H9 (cell line): ENCODE measurements around the gene MUC4. TPM values are rescaled to one million over a fixed set of nuclear protein-coding genes. Genes with fewer than 3 reads are reported as not detected.

Source experiments
- DNase-seq: peaks from one replicate; pipeline ENCODE4 v3.0.0-alpha.2; 2017
- H2AFZ ChIP-seq: one replicate; pipeline ENCODE4 v1.6.1; 2013; ENCODE audit warnings: mild to moderate bottlenecking, low read length, control low read depth, moderate library complexity
- H2AK5ac ChIP-seq: 2 replicates; pipeline ENCODE4 v1.6.1; 2013; ENCODE audit warnings: low read length, control low read depth, mixed read lengths; ENCODE audit not compliant: insufficient read length
- H2BK120ac ChIP-seq: one replicate; pipeline ENCODE4 v1.6.1; 2013; ENCODE audit warnings: low read depth, mild to moderate bottlenecking, low read length, control low read depth, inconsistent platforms; ENCODE audit not compliant: poor library complexity, severe bottlenecking
- H2BK12ac ChIP-seq: 2 replicates; pipeline ENCODE4 v1.6.1; 2013; ENCODE audit warnings: low read length, control low read depth, mixed read lengths, low read depth; ENCODE audit not compliant: insufficient read length
- H2BK15ac ChIP-seq: 2 replicates; pipeline ENCODE4 v1.6.1; 2013; ENCODE audit warnings: low read depth, low read length, control low read depth
- H2BK20ac ChIP-seq: one replicate; pipeline ENCODE4 v1.6.1; 2013; ENCODE audit warnings: low read depth, mild to moderate bottlenecking, low read length, control low read depth, inconsistent platforms; ENCODE audit not compliant: poor library complexity, severe bottlenecking
- H2BK5ac ChIP-seq: 2 replicates; pipeline ENCODE4 v1.6.1; 2013; ENCODE audit warnings: low read length, control low read depth, mixed read lengths; ENCODE audit not compliant: insufficient read length
- H3K14ac ChIP-seq: 2 replicates; pipeline ENCODE4 v1.6.1; 2013; ENCODE audit warnings: low read length, control low read depth; ENCODE audit not compliant: insufficient read depth
- H3K18ac ChIP-seq: 2 replicates; pipeline ENCODE4 v1.6.1; 2013; ENCODE audit warnings: low read depth, mild to moderate bottlenecking, mixed read lengths, low read length, control low read depth; ENCODE audit not compliant: insufficient read length
- H3K23ac ChIP-seq: 2 replicates; pipeline ENCODE4 v1.6.1; 2013; ENCODE audit warnings: low read length, control low read depth, mixed read lengths, low read depth; ENCODE audit not compliant: insufficient read length
- H3K23me2 ChIP-seq: 2 replicates; pipeline ENCODE4 v1.6.1; 2013; ENCODE audit warnings: low read depth, mild to moderate bottlenecking, mixed read lengths, low read length, control low read depth; ENCODE audit not compliant: insufficient read length, poor library complexity, severe bottlenecking
- H3K27ac ChIP-seq: 2 replicates; pipeline ENCODE4 v1.5.1; 2013; ENCODE audit warnings: low read length, control low read depth, mixed read lengths, low read depth; ENCODE audit not compliant: insufficient read length
- H3K27me3 ChIP-seq: 2 replicates; pipeline ENCODE4 v1.6.1; 2013; ENCODE audit warnings: low read length, control low read depth, inconsistent platforms; ENCODE audit not compliant: insufficient read depth
- H3K4ac ChIP-seq: 2 replicates; pipeline ENCODE4 v1.6.1; 2013; ENCODE audit warnings: low read depth, mild to moderate bottlenecking, control low read depth, inconsistent platforms, low read length, moderate library complexity
- H3K4me1 ChIP-seq: 2 replicates; pipeline ENCODE4 v1.6.1; 2013; ENCODE audit warnings: low read length, control low read depth, inconsistent platforms; ENCODE audit not compliant: insufficient read depth
- H3K4me2 ChIP-seq: 2 replicates; pipeline ENCODE4 v1.6.1; 2013; ENCODE audit warnings: low read length, control low read depth, mixed read lengths; ENCODE audit not compliant: insufficient read length, insufficient read depth
- H3K56ac ChIP-seq: 2 replicates; pipeline ENCODE4 v1.6.1; 2013; ENCODE audit warnings: low read depth, mild to moderate bottlenecking, mixed read lengths, low read length, control low read depth; ENCODE audit not compliant: insufficient read length
- H3K79me1 ChIP-seq: 2 replicates; pipeline ENCODE4 v1.6.1; 2013; ENCODE audit warnings: low read depth, mild to moderate bottlenecking, moderate library complexity, low read length, control low read depth, inconsistent platforms; ENCODE audit not compliant: insufficient read depth, poor library complexity, severe bottlenecking
- H3K79me2 ChIP-seq: 2 replicates; pipeline ENCODE4 v1.6.1; 2013; ENCODE audit warnings: low read length, control low read depth, inconsistent platforms; ENCODE audit not compliant: insufficient read depth
- H3K9ac ChIP-seq: 2 replicates; pipeline ENCODE4 v1.6.1; 2013; ENCODE audit warnings: low read length, control low read depth, mixed read lengths; ENCODE audit not compliant: insufficient read length; ENCODE audit errors: extremely low read depth
- H3K9me3 ChIP-seq: one replicate; pipeline ENCODE4 v1.6.1; 2013; ENCODE audit warnings: low read depth, low read length, inconsistent platforms; ENCODE audit not compliant: control insufficient read depth
- H3T11ph ChIP-seq: one replicate; pipeline ENCODE4 v1.6.1; 2013; ENCODE audit warnings: mild to moderate bottlenecking, low read length, control low read depth, inconsistent platforms
- H4K20me1 ChIP-seq: one replicate; pipeline ENCODE4 v1.6.1; 2013; ENCODE audit not compliant: control insufficient read depth, insufficient read length, insufficient read depth
- H4K5ac ChIP-seq: 2 replicates; pipeline ENCODE4 v1.6.1; 2013; ENCODE audit warnings: low read depth, mild to moderate bottlenecking, mixed read lengths, low read length, control low read depth; ENCODE audit not compliant: insufficient read length
- H4K8ac ChIP-seq: replicated peaks from 2 replicates; pipeline ENCODE4 v1.6.1; 2013; ENCODE audit warnings: low read length, control low read depth, mixed read lengths, low read depth; ENCODE audit not compliant: insufficient read length
- H4K91ac ChIP-seq: 2 replicates; pipeline ENCODE4 v1.6.1; 2013; ENCODE audit warnings: low read depth, mild to moderate bottlenecking, moderate library complexity, mixed read lengths, low read length, control low read depth; ENCODE audit not compliant: insufficient read length
- H3K27ac Mint-ChIP-seq, 3 experiments: 2 replicates in 2 of 3; 3 replicates in 1 of 3; pipeline ENCODE4 v1.8.0; 2020 to 2021; ENCODE audit warnings: mixed read lengths in 3 of 3, mild to moderate bottlenecking in 1 of 3, moderate library complexity in 1 of 3
- H3K27me3 Mint-ChIP-seq: 2 replicates; pipeline ENCODE4 v1.8.0; 2021; ENCODE audit warnings: low read depth, mild to moderate bottlenecking, moderate library complexity, mixed read lengths
- H3K36me3 Mint-ChIP-seq, 3 experiments: 2 replicates in 2 of 3; 3 replicates in 1 of 3; pipeline ENCODE4 v1.8.0; 2020 to 2021; ENCODE audit warnings: low read depth in 3 of 3, mixed read lengths in 3 of 3; ENCODE audit not compliant: insufficient read depth in 1 of 3
- H3K4me1 Mint-ChIP-seq, 2 experiments: 2 replicates each; pipeline ENCODE4 v1.8.0; 2020; ENCODE audit warnings: mixed read lengths in 2 of 2
- H3K4me3 Mint-ChIP-seq, 2 experiments: 2 replicates in 1 of 2; 3 replicates in 1 of 2; pipeline ENCODE4 v1.8.0; 2020 to 2021; ENCODE audit warnings: mild to moderate bottlenecking in 2 of 2, mixed read lengths in 2 of 2, moderate library complexity in 1 of 2
- H3K9me3 Mint-ChIP-seq, 2 experiments: 2 replicates in 1 of 2; 3 replicates in 1 of 2; pipeline ENCODE4 v1.8.0; 2020; ENCODE audit warnings: mild to moderate bottlenecking in 2 of 2, mixed read lengths in 2 of 2, moderate library complexity in 1 of 2
- CTCF ChIP-seq: fragments of 200-600 bp; sonication (generic); conservative IDR thresholded peaks from 3 replicates; pipeline ENCODE4 v1.8.0; 2021; ENCODE audit warnings: antibody characterized with exemption, mild to moderate bottlenecking
- WGBS: extraction: QIAGEN DNeasy Blood & Tissue Kit; methylation state at CpG from one replicate; pipeline ENCODE4 v1.1.7; 2013; ENCODE audit warnings: missing lambda C conversion rate, low lambda C conversion rate, mixed read lengths; ENCODE audit not compliant: insufficient read length; ENCODE audit errors: extremely low coverage; 5-methylcytosine and 5-hydroxymethylcytosine counted together
- total RNA-seq: library from RNA; stranded (reverse); gene quantifications from 2 replicates; pipeline ENCODE4 v1.2.1, GENCODE V29; 2021

The MUC4 gene
- total RNA-seq, 1 experiment from 2014 or later: 1.2 TPM

GRCh38 chr3:195823280-195823679, 11.6 kb upstream of the MUC4 start:
- Histone ChIP-seq H4K91ac (no peak overlapping the region), H4K5ac (no peak overlapping the region), H2BK15ac (no peak overlapping the region), H3K27ac (no peak overlapping the region), H3K27me3 (no peaks in the 10 kb centered on the region), H2BK12ac (no peak overlapping the region), H3K79me1 (no peaks in the 10 kb centered on the region), H3K4me1 (no peaks in the 10 kb centered on the region; the same call in 1 of the 2 replicates), H3T11ph (no peak overlapping the region), H2BK20ac (no peak overlapping the region), H2BK120ac (no peak overlapping the region), H2AFZ (no peak overlapping the region), H3K14ac (no peak overlapping the region), H2BK5ac (no peak overlapping the region), H3K9me3 (no peaks in the 10 kb centered on the region), H3K4me2 (no peak overlapping the region), H3K23me2 (no peaks in the 10 kb centered on the region), H3K4ac (no peak overlapping the region), H3K18ac (no peak overlapping the region), H4K20me1 (no peaks in the 10 kb centered on the region), H3K23ac (no peak overlapping the region), H4K8ac (no peak overlapping the region), H2AK5ac (no peak overlapping the region), H3K9ac (no peak overlapping the region), H3K56ac (no peak overlapping the region), H3K79me2 (no peaks in the 10 kb centered on the region)
- Mint-ChIP-seq H3K9me3 (no peaks in the 10 kb centered on the region; a peak in 1 of 5 replicates), H3K4me1 (peaks cover 7 to 8% of the 10 kb centered on the region in 2 experiments; a peak in 3 of 4 replicates), H3K36me3 (no peaks in the 10 kb centered on the region), H3K27ac (no peak overlapping the region), H3K4me3 (no peak overlapping the region), H3K27me3 (peaks cover 2% of the 10 kb centered on the region; the same call in 1 of the 2 replicates)
- WGBS: no CpG with 5 or more reads among the region's 10 CpGs
- no peak for TF ChIP-seq CTCF
- no peak for DNase-seq
